Glutamatergic neuron (in vitro differentiated cells): ENCODE results near the gene GLIPR2. TPM values are rescaled to one million over a fixed set of nuclear protein-coding genes. Genes with fewer than 3 reads are reported as not detected.
A peak's percentile ranks its signal among the peaks of the same experiment; 100 is the strongest.

Source experiments
- DNase-seq: peaks from one replicate; pipeline ENCODE4 v3.0.0; 2022
- H3K27ac Mint-ChIP-seq: one replicate; pipeline ENCODE4 v1.8.0; 2020; ENCODE audit warnings: mild to moderate bottlenecking, mixed read lengths, inconsistent platforms; ENCODE audit not compliant: unreplicated experiment
- H3K27me3 Mint-ChIP-seq: one replicate; pipeline ENCODE4 v1.8.0; 2020; ENCODE audit warnings: mild to moderate bottlenecking, moderate library complexity, mixed read lengths, inconsistent platforms; ENCODE audit not compliant: unreplicated experiment
- H3K36me3 Mint-ChIP-seq: one replicate; pipeline ENCODE4 v1.8.0; 2020; ENCODE audit warnings: mild to moderate bottlenecking, mixed read lengths, inconsistent platforms; ENCODE audit not compliant: unreplicated experiment
- H3K4me1 Mint-ChIP-seq: one replicate; pipeline ENCODE4 v1.8.0; 2020; ENCODE audit warnings: mild to moderate bottlenecking, low read depth, mixed read lengths, inconsistent platforms; ENCODE audit not compliant: unreplicated experiment
- H3K4me3 Mint-ChIP-seq: one replicate; pipeline ENCODE4 v1.8.0; 2020; ENCODE audit warnings: mild to moderate bottlenecking, mixed read lengths, inconsistent platforms; ENCODE audit not compliant: unreplicated experiment
- H3K9me3 Mint-ChIP-seq: one replicate; pipeline ENCODE4 v1.8.0; 2020; ENCODE audit warnings: mild to moderate bottlenecking, moderate library complexity, mixed read lengths, inconsistent platforms; ENCODE audit not compliant: unreplicated experiment
- CTCF ChIP-seq: fragments of 200-600 bp; sonication (generic); IDR thresholded peaks from one replicate; pipeline ENCODE4 v1.5.0; 2021; ENCODE audit not compliant: partially characterized antibody, unreplicated experiment
- total RNA-seq: library from RNA; stranded (reverse); fragmentation: NEBNext Ultra II Directional; extraction: Animal tissue kit (Norgen Biotek cat#: 25700); gene quantifications from one replicate; pipeline ENCODE4 v1.2.1, GENCODE V29; 2021; ENCODE audit not compliant: unreplicated experiment

Gene GLIPR2
- total RNA-seq, 1 donor from 2014 or later: 84.4 TPM

GRCh38 chr9:36143245-36143641 lies 6.7 kb downstream of the GLIPR2 start:
- Mint-ChIP-seq H3K9me3 (peaks cover 7% of the 10 kb centered on the region), H3K27me3 (peaks cover 2% of the 10 kb centered on the region), H3K4me1 (peaks cover 36% of the 10 kb centered on the region), H3K4me3 (no peak overlapping the region), H3K36me3 (peaks cover 21% of the 10 kb centered on the region), H3K27ac (peak overlapping the region; percentile 43)
- DNase-seq: no peak
- TF ChIP-seq CTCF: no peak

DNA sequence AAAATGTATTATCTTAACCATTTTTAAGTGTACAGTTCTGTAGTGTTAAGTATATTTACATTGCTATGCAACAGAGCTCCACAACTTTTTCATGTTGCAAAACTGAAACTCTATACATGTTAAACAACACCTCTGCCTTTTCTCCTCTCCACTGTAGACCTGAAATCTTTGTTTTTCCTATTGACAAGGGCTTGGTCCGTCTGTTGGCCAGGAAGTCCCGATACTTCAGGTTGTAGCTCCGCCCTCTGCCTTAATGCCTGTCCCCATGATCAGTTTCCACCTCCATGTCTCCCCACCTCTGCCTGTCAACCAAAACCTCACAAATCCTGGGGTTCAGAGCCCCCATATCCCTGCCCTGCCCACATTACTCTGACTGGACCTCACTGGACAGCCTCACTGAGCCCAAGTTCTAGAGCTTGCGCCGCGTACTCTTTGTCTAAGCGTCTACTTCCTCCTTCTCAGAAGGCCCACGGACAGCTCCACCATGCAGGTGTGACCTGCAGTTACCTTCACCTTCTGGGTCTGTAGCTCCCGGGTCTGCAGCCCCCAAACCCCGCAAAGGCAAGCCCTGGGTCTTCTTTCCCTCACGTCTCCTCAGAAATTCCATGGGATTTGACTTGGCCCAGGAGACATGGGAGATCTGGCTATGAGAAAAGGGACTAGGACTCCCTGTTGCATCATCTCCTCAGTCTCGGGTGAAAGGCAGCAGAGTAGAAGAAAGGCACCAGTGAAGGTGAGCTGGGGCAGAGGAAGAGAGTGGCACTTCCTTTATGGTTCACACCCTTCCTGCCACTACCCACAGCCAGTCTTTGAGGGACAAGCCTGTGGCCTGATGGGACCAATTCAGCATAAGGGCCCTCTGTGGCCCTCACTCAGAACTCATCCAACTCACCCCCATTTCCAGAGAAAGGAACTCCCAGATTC lies 8.0 kb downstream of the GLIPR2 start:
- Mint-ChIP-seq H3K36me3 (peaks cover 21% of the 10 kb centered on the region), H3K27me3 (no peaks in the 10 kb centered on the region), H3K4me1 (peaks cover 25% of the 10 kb centered on the region), H3K27ac (no peak overlapping the region), H3K9me3 (peaks cover 3% of the 10 kb centered on the region), H3K4me3 (no peak overlapping the region)
- no peak for TF ChIP-seq CTCF
- DNase-seq: no peak

DNA sequence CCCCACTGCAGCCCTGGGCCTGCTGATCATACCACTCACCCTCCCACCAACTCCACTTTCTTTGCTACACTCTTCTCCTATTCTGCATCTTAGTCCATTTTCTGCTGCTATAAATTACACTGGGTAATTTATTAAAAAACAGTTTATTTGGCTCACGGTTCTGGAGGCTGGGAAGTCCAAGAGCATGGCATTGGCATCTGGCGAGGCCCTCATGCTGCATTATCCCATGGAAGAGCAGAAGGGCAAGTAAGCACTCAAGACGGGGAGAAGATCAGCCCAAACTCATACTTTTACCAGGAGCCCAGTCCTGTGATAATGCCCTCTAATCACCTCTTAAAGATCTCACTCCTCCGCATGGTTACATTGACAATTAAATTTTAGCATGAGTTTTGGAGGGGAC lies 9.4 kb downstream of the GLIPR2 start:
- Mint-ChIP-seq H3K9me3 (peaks cover 3% of the 10 kb centered on the region), H3K4me3 (no peak overlapping the region), H3K36me3 (peaks cover 21% of the 10 kb centered on the region), H3K27me3 (no peaks in the 10 kb centered on the region), H3K27ac (no peak overlapping the region), H3K4me1 (peaks cover 15% of the 10 kb centered on the region)
- TF ChIP-seq CTCF: no peak
- no peak for DNase-seq

DNA sequence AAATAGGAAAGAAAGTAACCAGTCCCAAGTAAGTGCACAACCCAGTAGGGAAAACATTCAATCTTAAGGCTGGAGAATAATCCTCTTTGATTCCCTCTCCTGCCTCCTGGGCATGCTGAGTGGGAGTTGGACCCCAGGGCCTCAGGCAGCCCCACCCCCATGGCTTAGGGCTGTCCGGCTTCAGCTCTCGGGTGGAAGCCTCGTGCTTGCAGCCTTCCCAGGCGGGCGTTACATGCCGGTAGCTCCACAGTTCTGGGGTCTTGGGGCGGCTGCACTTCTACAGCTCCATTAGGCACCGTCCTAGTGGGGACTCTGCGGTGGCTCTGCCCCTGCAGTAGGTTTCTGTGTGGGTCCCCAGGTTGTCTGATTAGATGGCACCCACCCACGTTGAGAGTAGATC lies 10.1 kb downstream of the GLIPR2 start:
- no peaks in the 10 kb centered on the region for H3K27me3 Mint-ChIP-seq
- DNase-seq: no peak
- TF ChIP-seq CTCF: no peak
- peaks cover 21% of the 10 kb centered on the region for H3K36me3 Mint-ChIP-seq
- H3K4me1 Mint-ChIP-seq: peaks cover 10% of the 10 kb centered on the region
- H3K9me3 Mint-ChIP-seq: peaks cover 3% of the 10 kb centered on the region
- no peak overlapping the region for H3K4me3 Mint-ChIP-seq
- H3K27ac Mint-ChIP-seq: no peak overlapping the region
